HepG2 (cell line): ENCODE results near the gene EGR4. TPM values are rescaled to one million over a fixed set of nuclear protein-coding genes. Genes with fewer than 3 reads are reported as not detected.

Source experiments
- ATAC-seq: fragments of 200-7000 bp; cut with Tn5 transposase; 3 replicates; pipeline ENCODE4 v1.9.1; 2020; ENCODE audit warnings: mild to moderate bottlenecking, moderate library complexity
- BruUV-seq: library from RNA; stranded (reverse); fragments of 400-500 nt; replicated peaks from 2 replicates; lab custom pipeline; 2021; lab: Mats Ljungman, UMichigan
- CTCF ChIA-PET: fragments of 300-600 bp; formaldehyde crosslinking; extraction: SDS; loops from one replicate; lab custom pipeline; 2021; ENCODE audit warnings: low total read pairs, inconsistent platforms, low intra/inter-chr PET ratio; lab: Yijun Ruan, JAX
- POLR2A ChIA-PET: fragments of 350-600 bp; sonication (Branson Sonifier 250); formaldehyde crosslinking; loops from one replicate; lab custom pipeline; 2020; ENCODE audit warnings: antibody characterized with exemption, inconsistent platforms; lab: Yijun Ruan, JAX
- DNase-seq: peaks from one replicate; pipeline ENCODE4 v3.0.0-alpha.2; 2015; ENCODE audit warnings: low spot score
- FAIRE-seq: peaks from 3 replicates; lab custom pipeline; 2011; peaks lifted over from hg19 to GRCh38; lab: Jason Lieb, UNC
- H2AFZ ChIP-seq: one replicate; pipeline ENCODE4 v1.6.1; 2011; ENCODE audit warnings: low read length, inconsistent platforms
- H3K27ac ChIP-seq: fragments of 300-600 bp; 3 replicates; pipeline ENCODE4 v1.8.0; 2011; ENCODE audit warnings: mixed run types, mild to moderate bottlenecking, mixed read lengths, low read length, inconsistent platforms; ENCODE audit not compliant: insufficient read depth; ENCODE audit errors: extremely low read length
- H3K27me3 ChIP-seq, 2 experiments: fragments of 200-600 bp in 1 of 2; 2 replicates in 1 of 2; 3 replicates in 1 of 2; pipeline versions ENCODE4 v1.6.0 to v1.8.0; 2011; ENCODE audit warnings: low read length in 2 of 2, mild to moderate bottlenecking in 2 of 2, moderate library complexity in 2 of 2, inconsistent platforms in 1 of 2; ENCODE audit not compliant: insufficient read depth in 2 of 2, control insufficient read depth in 1 of 2
- H3K36me3 ChIP-seq, 2 experiments: fragments of 200-600 bp in 1 of 2; replicated peaks in 1 of 2; 2 replicates in 1 of 2; 3 replicates in 1 of 2; pipeline versions ENCODE4 v1.5.1 to v1.8.0; 2011; ENCODE audit warnings: low read length in 2 of 2, inconsistent platforms in 1 of 2; ENCODE audit not compliant: insufficient read depth in 2 of 2, control insufficient read depth in 1 of 2
- H3K4me1 ChIP-seq: 2 replicates; pipeline ENCODE4 v1.5.1; 2012; ENCODE audit warnings: low read length, inconsistent platforms; ENCODE audit not compliant: insufficient read depth
- H3K4me2 ChIP-seq: 2 replicates; pipeline ENCODE4 v1.6.0; 2011; ENCODE audit warnings: low read depth, low read length, inconsistent platforms
- H3K4me3 ChIP-seq, 3 experiments: fragments of 200-600 bp in 1 of 3; sonication (generic), shearing (Covaris generic) in 1 of 3; replicated peaks in 1 of 3; 2 replicates each; pipeline ENCODE4 v1.5.1; 2011 to 2016; ENCODE audit warnings: low read length in 3 of 3, inconsistent platforms in 2 of 3, low read depth in 2 of 3, mild to moderate bottlenecking in 2 of 3, control low read depth in 1 of 3, mixed read lengths in 1 of 3; ENCODE audit not compliant: insufficient read depth in 1 of 3
- H3K79me2 ChIP-seq: one replicate; pipeline ENCODE4 v1.6.1; 2011; ENCODE audit warnings: low read length, inconsistent platforms; ENCODE audit not compliant: insufficient read depth
- H3K9ac ChIP-seq: 2 replicates; pipeline ENCODE4 v1.6.0; 2011; ENCODE audit warnings: mild to moderate bottlenecking, low read depth, low read length, inconsistent platforms; ENCODE audit not compliant: insufficient read depth
- H3K9me3 ChIP-seq: 2 replicates; pipeline ENCODE4 v1.5.1; 2012; ENCODE audit warnings: mild to moderate bottlenecking, low read length
- H4K20me1 ChIP-seq: 2 replicates; pipeline ENCODE4 v1.6.0; 2011; ENCODE audit warnings: inconsistent platforms, mild to moderate bottlenecking, low read length, moderate library complexity; ENCODE audit not compliant: insufficient read depth
- NFE2L1 ChIP-seq: sonication (generic); formaldehyde crosslinking; IDR thresholded peaks from 2 replicates; pipeline ENCODE4 v1.4.0; 2020; ENCODE audit warnings: missing genetic modification reagents, mild to moderate bottlenecking, borderline replicate concordance
- ONECUT2 ChIP-seq: sonication (generic); formaldehyde crosslinking; IDR thresholded peaks from 2 replicates; pipeline ENCODE4 v1.4.0; 2020; ENCODE audit warnings: missing genetic modification reagents
- PCBP2 ChIP-seq: fragments of 200-400 bp; formaldehyde crosslinking; optimal IDR thresholded peaks from 2 replicates; pipeline ENCODE3; 2018; ENCODE audit warnings: low read length, low read depth; ENCODE audit not compliant: poor library complexity, severe bottlenecking
- POLR2AphosphoS2 ChIP-seq: IDR thresholded peaks from 2 replicates; pipeline ENCODE4 v1.6.1; 2011; ENCODE audit warnings: low read depth, low read length, improper control_type of control experiment
- RFX5 ChIP-seq: IDR thresholded peaks from 2 replicates; pipeline ENCODE4 v1.6.1; 2011; ENCODE audit warnings: low read depth, low read length, improper control_type of control experiment
- TAF15 ChIP-seq: fragments of 200-400 bp; formaldehyde crosslinking; IDR thresholded peaks from one replicate; pipeline ENCODE4 v1.6.1; 2018; ENCODE audit warnings: mild to moderate bottlenecking, low read depth, low read length; ENCODE audit not compliant: poor library complexity, severe bottlenecking
- TARDBP ChIP-seq: sonication (generic); formaldehyde crosslinking; IDR thresholded peaks from 2 replicates; pipeline ENCODE4 v1.8.0; 2022; ENCODE audit warnings: mild to moderate bottlenecking, missing genetic modification reagents
- ZNF136 ChIP-seq: sonication (generic); formaldehyde crosslinking; IDR thresholded peaks from 2 replicates; pipeline ENCODE4 v1.8.1; 2022; ENCODE audit warnings: low read depth, mild to moderate bottlenecking, moderate library complexity, missing genetic modification reagents
- ZNF343 ChIP-seq: sonication (generic); formaldehyde crosslinking; IDR thresholded peaks from 2 replicates; pipeline ENCODE4 v1.4.0; 2020; ENCODE audit warnings: mild to moderate bottlenecking, missing genetic modification reagents
- ZNF749 ChIP-seq: sonication (generic); formaldehyde crosslinking; IDR thresholded peaks from 2 replicates; pipeline ENCODE4 v1.8.0; 2022; ENCODE audit warnings: mild to moderate bottlenecking, missing genetic modification reagents, moderate library complexity, borderline replicate concordance
- WGBS: methylation state at CpG from one replicate; pipeline ENCODE4 v1.1.6; 2017; ENCODE audit warnings: low lambda C conversion rate; 5-methylcytosine and 5-hydroxymethylcytosine counted together
- in situ Hi-C: cut with HindIII; loops from 2 replicates; pipeline ENCODE4 v1.10.0; 2017; ENCODE audit warnings: low pct_unique_long_range_greater_than_20kb; ENCODE audit not compliant: extremely low pct_ligation_motif_present
- intact Hi-C: fragments of 100-400 bp; cut with micrococcal nuclease; formaldehyde crosslinking; loops from one replicate; pipeline ENCODE4 v1.10.0; 2022; ENCODE audit not compliant: unreplicated experiment
- polyA plus RNA-seq, 8 experiments: library from polyadenylated mRNA; depleted of rRNA in 3 of 8; stranded (reverse) in 7 of 8; unstranded in 1 of 8; fragments of >200 nt; fragmentation: Illumina TruSeq in 4 of 8; extraction: Trizol in 4 of 8; gene quantifications; 2 replicates each; pipeline versions ENCODE4 v1.2.1 to v1.2.3, GENCODE V29; 2011 to 2016; ENCODE audit warnings: low read depth in 4 of 8, missing spikeins in 1 of 8, mixed read lengths in 1 of 8; ENCODE audit not compliant: insufficient read depth in 1 of 8
- total RNA-seq, 5 experiments: library from RNA; depleted of rRNA; stranded (reverse); fragments of >200 nt; fragmentation: Illumina TruSeq; extraction: Trizol; gene quantifications; 2 replicates each; pipeline ENCODE4 v1.2.3, GENCODE V29; 2016; ENCODE audit warnings: low read depth in 1 of 5
- TF ChIP-seq, protein P1 (sequence below): sonication (generic); formaldehyde crosslinking; IDR thresholded peaks from 2 replicates; pipeline ENCODE4 v1.8.0; 2022; ENCODE audit warnings: mild to moderate bottlenecking, missing genetic modification reagents; ENCODE audit not compliant: insufficient replicate concordance
- TF ChIP-seq, protein P2 (sequence below): sonication (generic); formaldehyde crosslinking; IDR thresholded peaks from 2 replicates; pipeline ENCODE4 v1.5.1; 2020; ENCODE audit warnings: missing genetic modification reagents, mild to moderate bottlenecking, borderline replicate concordance
- TF ChIP-seq, protein P3 (sequence below): sonication (generic); formaldehyde crosslinking; IDR thresholded peaks from 2 replicates; pipeline ENCODE4 v1.4.0; 2020; ENCODE audit warnings: missing genetic modification reagents
- TF ChIP-seq, protein P4 (sequence below): sonication (generic); formaldehyde crosslinking; IDR thresholded peaks from 2 replicates; pipeline ENCODE4 v1.5.1; 2020; ENCODE audit warnings: mild to moderate bottlenecking, missing genetic modification reagents, moderate library complexity
- TF ChIP-seq, protein P5 (sequence below): sonication (generic); formaldehyde crosslinking; IDR thresholded peaks from 2 replicates; pipeline ENCODE4 v1.4.0; 2020; ENCODE audit warnings: missing genetic modification reagents

EGR4 gene
- total and polyA plus RNA-seq, 2 of the 13 experiments (the other 11 are each of a cell fraction or from before 2014, with no cell fraction given), result not detected

DNA sequence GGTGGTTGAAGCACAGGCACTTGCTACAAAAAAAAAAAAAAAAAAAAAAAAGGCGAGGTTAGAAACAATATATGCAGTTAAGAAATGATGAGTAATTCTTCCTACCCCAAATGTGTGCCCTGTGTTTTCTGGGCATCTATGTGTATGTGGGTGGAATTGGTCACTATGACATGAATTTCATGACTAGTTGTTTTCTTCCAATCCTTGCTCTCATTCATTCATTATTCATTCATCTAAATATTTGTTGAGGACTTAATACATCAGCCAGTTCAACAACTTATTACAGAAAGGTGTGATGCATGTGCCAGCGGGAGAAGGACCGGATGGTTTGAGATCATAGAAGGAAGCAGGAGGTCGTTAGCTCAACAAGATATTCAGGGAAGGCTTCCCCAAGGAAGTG, 8.3 kb upstream of the EGR4 start:
- 25% methylated on average over 4 of the region's 4 CpGs for WGBS
- H3K4me3 ChIP-seq, result no peak overlapping the region
- H3K4me1 ChIP-seq, result no peaks in the 10 kb centered on the region
- no TSS peak for BruUV-seq
- no peaks in the 10 kb centered on the region for H3K36me3 ChIP-seq
- H3K9me3 ChIP-seq, result no peaks in the 10 kb centered on the region
- intact Hi-C loops, result no loop called here
- CTCF ChIA-PET, result no interaction called here
- H3K27ac ChIP-seq, result no peak overlapping the region
- DNase-seq, result no peak
- H3K4me2 ChIP-seq, result no peak overlapping the region
- no peak for ATAC-seq
- H4K20me1 ChIP-seq, result no peaks in the 10 kb centered on the region
- POLR2A ChIA-PET, result no interaction called here
- in situ Hi-C loops, result no loop called here
- no peak for TF ChIP-seq NFE2L1 (CRISPR knock-in tag)
- no peak for TF ChIP-seq ONECUT2
- TF ChIP-seq ZNF749, result no peak
- TF ChIP-seq, protein P1, sequence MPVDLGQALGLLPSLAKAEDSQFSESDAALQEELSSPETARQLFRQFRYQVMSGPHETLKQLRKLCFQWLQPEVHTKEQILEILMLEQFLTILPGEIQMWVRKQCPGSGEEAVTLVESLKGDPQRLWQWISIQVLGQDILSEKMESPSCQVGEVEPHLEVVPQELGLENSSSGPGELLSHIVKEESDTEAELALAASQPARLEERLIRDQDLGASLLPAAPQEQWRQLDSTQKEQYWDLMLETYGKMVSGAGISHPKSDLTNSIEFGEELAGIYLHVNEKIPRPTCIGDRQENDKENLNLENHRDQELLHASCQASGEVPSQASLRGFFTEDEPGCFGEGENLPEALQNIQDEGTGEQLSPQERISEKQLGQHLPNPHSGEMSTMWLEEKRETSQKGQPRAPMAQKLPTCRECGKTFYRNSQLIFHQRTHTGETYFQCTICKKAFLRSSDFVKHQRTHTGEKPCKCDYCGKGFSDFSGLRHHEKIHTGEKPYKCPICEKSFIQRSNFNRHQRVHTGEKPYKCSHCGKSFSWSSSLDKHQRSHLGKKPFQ (CRISPR knock-in tag), result no peak
- TF ChIP-seq, protein P2, sequence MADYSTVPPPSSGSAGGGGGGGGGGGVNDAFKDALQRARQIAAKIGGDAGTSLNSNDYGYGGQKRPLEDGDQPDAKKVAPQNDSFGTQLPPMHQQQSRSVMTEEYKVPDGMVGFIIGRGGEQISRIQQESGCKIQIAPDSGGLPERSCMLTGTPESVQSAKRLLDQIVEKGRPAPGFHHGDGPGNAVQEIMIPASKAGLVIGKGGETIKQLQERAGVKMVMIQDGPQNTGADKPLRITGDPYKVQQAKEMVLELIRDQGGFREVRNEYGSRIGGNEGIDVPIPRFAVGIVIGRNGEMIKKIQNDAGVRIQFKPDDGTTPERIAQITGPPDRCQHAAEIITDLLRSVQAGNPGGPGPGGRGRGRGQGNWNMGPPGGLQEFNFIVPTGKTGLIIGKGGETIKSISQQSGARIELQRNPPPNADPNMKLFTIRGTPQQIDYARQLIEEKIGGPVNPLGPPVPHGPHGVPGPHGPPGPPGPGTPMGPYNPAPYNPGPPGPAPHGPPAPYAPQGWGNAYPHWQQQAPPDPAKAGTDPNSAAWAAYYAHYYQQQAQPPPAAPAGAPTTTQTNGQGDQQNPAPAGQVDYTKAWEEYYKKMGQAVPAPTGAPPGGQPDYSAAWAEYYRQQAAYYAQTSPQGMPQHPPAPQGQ, result no peak
- TF ChIP-seq, protein P3, sequence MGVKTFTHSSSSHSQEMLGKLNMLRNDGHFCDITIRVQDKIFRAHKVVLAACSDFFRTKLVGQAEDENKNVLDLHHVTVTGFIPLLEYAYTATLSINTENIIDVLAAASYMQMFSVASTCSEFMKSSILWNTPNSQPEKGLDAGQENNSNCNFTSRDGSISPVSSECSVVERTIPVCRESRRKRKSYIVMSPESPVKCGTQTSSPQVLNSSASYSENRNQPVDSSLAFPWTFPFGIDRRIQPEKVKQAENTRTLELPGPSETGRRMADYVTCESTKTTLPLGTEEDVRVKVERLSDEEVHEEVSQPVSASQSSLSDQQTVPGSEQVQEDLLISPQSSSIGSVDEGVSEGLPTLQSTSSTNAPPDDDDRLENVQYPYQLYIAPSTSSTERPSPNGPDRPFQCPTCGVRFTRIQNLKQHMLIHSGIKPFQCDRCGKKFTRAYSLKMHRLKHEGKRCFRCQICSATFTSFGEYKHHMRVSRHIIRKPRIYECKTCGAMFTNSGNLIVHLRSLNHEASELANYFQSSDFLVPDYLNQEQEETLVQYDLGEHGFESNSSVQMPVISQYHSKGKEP (CRISPR knock-in tag), result no peak
- no peak for TF ChIP-seq ZNF136 (CRISPR knock-in tag)
- TF ChIP-seq PCBP2, result no peak
- TF ChIP-seq TARDBP (CRISPR knock-in tag), result no peak
- no peak for TF ChIP-seq RFX5
- TF ChIP-seq POLR2AphosphoS2, result no peak
- TF ChIP-seq, protein P4, sequence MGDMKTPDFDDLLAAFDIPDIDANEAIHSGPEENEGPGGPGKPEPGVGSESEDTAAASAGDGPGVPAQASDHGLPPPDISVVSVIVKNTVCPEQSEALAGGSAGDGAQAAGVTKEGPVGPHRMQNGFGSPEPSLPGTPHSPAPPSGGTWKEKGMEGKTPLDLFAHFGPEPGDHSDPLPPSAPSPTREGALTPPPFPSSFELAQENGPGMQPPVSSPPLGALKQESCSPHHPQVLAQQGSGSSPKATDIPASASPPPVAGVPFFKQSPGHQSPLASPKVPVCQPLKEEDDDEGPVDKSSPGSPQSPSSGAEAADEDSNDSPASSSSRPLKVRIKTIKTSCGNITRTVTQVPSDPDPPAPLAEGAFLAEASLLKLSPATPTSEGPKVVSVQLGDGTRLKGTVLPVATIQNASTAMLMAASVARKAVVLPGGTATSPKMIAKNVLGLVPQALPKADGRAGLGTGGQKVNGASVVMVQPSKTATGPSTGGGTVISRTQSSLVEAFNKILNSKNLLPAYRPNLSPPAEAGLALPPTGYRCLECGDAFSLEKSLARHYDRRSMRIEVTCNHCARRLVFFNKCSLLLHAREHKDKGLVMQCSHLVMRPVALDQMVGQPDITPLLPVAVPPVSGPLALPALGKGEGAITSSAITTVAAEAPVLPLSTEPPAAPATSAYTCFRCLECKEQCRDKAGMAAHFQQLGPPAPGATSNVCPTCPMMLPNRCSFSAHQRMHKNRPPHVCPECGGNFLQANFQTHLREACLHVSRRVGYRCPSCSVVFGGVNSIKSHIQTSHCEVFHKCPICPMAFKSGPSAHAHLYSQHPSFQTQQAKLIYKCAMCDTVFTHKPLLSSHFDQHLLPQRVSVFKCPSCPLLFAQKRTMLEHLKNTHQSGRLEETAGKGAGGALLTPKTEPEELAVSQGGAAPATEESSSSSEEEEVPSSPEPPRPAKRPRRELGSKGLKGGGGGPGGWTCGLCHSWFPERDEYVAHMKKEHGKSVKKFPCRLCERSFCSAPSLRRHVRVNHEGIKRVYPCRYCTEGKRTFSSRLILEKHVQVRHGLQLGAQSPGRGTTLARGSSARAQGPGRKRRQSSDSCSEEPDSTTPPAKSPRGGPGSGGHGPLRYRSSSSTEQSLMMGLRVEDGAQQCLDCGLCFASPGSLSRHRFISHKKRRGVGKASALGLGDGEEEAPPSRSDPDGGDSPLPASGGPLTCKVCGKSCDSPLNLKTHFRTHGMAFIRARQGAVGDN (CRISPR knock-in tag), result no peak
- no peak for TF ChIP-seq ZNF343 (CRISPR knock-in tag)
- TF ChIP-seq TAF15, result no peak
- TF ChIP-seq, protein P5, sequence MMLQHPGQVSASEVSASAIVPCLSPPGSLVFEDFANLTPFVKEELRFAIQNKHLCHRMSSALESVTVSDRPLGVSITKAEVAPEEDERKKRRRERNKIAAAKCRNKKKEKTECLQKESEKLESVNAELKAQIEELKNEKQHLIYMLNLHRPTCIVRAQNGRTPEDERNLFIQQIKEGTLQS, result no peak
- TF ChIP-seq, all 625 proteins: peak for 0
- no peak overlapping the region for H2AFZ ChIP-seq
- H3K9ac ChIP-seq, result no peak overlapping the region
- H3K79me2 ChIP-seq, result no peaks in the 10 kb centered on the region
- H3K27me3 ChIP-seq, result peaks cover 0 to 40% of the 10 kb centered on the region in 2 experiments; a peak in 4 of 5 replicates
- no peak for FAIRE-seq
